Activated effector memory CD4-positive, alpha-beta T cell treated with anti-CD3 and anti-CD28 coated beads, Interleukin-2, amount 50 U/mL, for 16 hours (primary cell): Measurements from ENCODE around the gene LCP2.

ENCODE experiments used
- DNase-seq: peaks from one replicate; pipeline ENCODE4 v3.0.0-alpha.2; 2020

Gene LCP2

DNA sequence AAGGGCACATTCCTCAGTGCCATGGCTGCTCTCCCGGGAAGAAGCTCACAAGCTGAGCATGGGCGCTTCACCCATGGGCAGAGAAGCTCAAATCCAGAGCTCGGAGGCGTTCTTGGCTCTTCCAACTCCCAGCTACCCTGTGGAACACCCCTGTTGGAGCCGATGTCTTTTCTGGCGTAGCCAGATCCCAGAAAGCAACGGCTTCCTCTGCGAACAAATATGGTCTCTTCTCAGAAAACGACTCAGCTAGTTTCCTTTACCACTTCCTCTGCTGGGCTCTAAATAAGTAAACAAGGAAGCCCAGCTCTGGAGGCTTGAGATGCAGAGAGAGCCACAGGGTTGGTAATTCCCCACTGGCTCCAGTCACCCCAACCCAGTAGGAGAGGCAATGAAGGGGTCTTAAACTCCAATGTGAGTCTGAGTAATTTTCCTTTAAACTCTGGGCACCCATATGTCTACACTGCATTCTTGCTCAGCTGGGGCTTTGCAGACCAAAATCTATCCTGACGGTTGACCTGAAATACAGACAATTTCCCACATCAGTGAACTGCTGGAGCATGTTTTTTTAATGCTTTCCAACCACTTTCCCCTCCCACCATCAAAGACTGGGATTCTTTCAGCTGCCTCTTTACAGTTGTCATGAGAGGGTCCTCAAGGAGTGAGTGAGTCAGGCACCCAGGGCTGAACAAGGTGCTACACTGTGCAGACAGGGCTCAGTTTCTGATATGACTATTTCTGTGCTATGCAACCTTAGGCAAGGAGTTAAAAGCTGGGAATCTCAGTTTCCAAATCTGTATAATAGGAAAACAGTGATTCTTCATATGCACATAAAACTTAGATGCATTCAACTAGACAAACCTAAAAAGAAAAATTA lies at the start of gene LCP2:
Gene LCP2 (minus strand): TSS at position 189 of the 874 bp plus-strand sequence. CDS start 166 bp downstream, at position 23.
- DNase-seq, result peak; percentile 79

DNA sequence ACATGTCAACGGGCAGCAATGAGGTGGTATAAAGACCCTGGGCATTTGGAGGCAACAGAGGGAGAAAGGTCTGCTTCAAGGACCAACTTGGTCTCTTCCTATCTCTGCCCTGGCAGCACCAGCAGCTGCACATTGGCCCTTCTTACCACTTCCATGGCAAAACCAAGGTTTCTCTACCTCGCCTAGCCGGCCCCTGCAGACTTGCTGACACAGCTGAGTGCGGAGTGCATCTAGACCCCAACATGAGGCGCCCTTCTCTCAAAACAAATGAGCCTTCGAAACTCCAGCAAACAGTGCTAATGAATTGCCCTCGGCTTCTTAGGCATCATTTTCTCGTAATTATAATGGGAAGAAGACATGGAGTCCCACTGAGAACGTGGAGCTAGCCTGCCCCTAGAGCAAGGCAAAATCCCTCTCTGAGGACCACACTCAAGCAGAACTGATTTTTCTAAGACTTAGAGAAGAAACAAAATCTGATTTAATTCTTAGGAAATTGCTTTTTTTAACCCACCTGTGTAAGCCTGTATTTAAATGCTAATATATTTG lies 49.5 kb upstream of the LCP2 start:
- no peak for DNase-seq

GRCh38 chr5:170345971-170346370 lies 48.4 kb upstream of the LCP2 start:
- DNase-seq, result no peak

- no peak for DNase-seq
These were observed 45.6 kb upstream of the LCP2 start for GRCh38 chr5:170343177-170343576.

DNA sequence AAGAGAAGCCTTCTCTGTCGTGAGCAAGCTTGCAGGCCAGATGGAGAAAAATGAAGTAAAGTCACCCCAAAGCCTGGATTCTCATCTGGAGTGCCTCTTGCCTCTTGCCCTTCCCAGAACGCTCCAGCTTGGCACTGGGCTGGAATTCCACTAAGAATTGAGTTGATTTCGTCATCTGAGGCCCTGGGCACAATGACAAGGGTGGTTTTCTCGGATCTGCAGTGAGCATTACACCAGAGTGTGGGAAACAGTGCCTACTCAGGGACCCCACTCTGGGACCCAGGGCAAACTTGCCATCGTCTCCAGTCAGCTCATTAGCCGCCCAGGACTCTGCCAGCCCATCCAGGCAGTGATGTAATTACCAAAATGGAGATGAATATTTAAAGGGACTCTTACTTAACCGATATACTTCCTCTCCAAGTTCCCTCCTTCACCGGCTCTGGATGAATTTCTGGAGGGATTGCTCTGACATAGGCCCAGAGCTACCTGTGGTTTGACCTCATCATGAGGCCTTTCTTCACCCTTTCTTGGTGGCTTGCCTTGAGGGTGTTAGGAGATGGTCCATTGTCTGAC lies 44.7 kb upstream of the LCP2 start:
- peak; percentile 42 for DNase-seq

DNA sequence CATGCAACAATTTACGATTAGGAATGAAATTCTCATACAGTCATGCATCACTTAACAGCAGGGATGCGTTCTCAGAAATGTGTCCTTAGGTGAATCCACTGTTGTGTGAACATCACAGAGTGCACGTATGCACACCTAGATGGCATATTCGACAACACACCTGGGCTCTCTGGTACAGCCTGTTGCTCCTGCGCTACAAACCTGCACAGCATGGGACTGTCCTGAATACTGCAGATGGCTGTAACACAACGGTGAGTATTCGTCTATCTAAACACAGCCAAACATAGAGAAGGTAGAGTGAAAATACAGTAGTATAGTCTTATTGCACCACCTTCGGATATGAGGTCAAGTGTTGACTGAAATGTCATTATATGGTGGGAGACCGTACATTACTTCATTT lies 44.0 kb upstream of the LCP2 start:
- DNase-seq, result no peak

- DNase-seq, result no peak
These were observed 42.2 kb upstream of the LCP2 start for GRCh38 chr5:170339780-170340167.

GRCh38 chr5:170338933-170339779 lies 41.6 kb upstream of the LCP2 start:
- peak; percentile 86 for DNase-seq

DNA sequence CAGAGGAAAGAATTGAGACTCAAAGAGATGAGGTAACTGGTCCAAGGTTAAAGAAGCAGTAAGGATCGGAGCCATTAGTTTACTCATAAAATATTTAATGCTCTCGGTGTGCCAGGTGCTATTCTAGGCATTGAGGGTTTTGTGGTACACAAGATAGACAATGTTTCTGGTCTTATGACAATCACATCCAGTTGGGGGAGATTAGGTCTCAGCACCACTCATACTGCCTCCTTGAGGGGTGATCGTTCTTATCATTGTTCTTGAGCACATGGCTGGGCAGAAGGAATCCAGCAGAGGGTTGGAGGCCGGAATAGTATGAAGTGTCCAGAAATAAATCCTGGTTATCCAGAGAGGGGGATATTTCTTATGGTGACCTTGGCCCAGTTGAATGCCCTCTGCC lies 40.7 kb upstream of the LCP2 start:
- no peak for DNase-seq

GRCh38 chr5:170337045-170337733 lies 39.6 kb upstream of the LCP2 start:
- DNase-seq, result no peak

DNA sequence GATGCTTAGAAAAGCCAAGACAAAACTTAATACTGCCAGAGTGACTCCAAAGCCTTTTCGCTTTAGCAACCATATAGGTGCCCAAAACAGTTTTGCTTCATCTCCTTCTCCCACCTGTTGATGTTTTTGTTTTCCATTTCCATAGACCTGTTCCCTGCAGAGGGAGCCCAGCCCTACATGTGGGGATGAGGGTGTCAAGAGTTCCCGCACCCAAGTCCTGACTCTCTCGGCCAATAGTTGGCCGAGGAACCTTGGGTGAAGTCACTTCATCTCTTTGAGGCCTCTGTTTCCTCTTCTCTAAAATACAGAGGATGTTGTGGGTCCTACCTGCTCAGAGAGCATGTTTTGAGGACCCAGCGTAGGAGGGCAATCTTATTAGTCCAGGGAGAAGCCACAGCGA lies 38.5 kb upstream of the LCP2 start:
- peak; percentile 61 for DNase-seq

GRCh38 chr5:170334626-170335025 lies 37.0 kb upstream of the LCP2 start:
- DNase-seq, result peak; percentile 73

DNA sequence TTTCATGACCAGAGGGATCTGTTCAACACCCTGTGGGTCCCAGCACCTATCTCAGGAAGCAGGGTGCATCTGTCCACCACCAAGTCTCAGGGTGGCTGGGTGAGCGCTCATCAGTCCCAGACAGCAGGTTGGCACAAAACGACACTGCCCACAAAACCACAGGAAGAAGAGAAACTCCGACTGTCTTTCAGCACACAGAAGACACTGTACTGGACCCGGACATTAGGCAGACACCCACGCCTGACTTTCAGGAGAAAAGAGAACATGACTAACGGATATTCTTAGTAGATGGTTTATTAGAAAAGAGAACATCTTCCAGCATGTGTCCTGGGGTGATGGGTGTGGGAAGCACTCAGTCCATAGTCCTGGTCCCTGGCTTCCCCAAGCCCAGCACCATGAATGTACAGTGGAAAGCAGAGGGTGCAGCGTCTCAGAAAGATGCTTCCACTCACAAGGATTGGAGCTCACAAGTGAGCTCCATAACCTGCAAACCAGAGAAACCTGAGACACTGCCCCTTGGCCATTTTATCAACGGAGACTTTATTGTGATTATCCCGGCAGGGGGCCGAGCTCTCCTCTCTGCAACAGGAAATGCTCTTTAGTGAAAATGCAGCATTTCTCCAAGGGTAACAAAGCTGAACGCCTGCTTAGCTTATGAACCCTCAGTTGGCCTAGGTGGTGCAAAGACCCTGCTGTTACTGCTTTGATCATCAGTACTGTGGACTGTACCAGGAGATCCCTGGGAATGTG lies 35.8 kb upstream of the LCP2 start:
- peak; percentile 88 for DNase-seq

- DNase-seq, result no peak
These were observed 34.5 kb upstream of the LCP2 start for GRCh38 chr5:170332058-170332457.

- peak; percentile 72 for DNase-seq
These were observed 33.0 kb upstream of the LCP2 start for GRCh38 chr5:170330568-170331054.

DNA sequence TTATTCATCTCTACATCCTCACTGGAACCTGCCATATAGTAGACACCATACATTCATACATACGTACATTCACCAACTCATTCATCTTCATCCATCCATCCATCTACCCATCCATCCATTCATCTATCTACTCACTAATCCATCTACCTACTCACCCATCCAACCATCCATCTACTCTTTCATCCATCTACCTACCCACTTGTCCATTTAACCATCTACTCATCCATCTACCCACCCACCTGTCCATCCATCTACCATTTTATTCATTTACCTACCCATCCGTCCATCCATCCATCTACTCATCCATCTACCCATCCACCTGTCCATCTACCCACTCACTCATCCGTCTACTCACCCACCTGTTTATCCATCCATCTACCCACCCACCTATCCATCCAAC lies 31.9 kb upstream of the LCP2 start:
- no peak for DNase-seq

- DNase-seq, result no peak
These were observed 30.3 kb upstream of the LCP2 start for GRCh38 chr5:170327829-170328228.

GRCh38 chr5:170327168-170327567 lies 29.6 kb upstream of the LCP2 start:
- DNase-seq, result no peak

DNA sequence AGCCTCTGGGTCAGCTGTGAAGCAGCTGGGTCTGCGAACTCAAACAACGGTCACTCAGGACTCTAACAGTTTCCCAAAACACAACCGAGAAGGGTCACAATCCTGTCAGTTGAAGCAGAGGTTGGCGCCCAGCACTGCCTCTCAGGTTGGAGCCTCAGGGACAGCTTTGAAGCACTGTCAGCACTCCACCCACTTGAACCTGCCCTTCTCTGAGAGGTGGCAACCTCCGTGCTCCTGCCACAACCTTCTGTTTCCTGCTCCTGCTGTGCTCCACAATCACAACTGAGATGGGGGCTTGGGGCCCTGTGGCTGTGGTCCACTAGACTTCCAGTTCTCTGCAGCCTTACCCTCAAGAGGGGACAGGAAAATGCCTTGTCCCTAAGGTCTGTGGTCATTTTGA lies 21.7 kb upstream of the LCP2 start:
- DNase-seq, result no peak

GRCh38 chr5:170317499-170317898 lies 19.9 kb upstream of the LCP2 start:
- no peak for DNase-seq

GRCh38 chr5:170316937-170317336 lies 19.4 kb upstream of the LCP2 start:
- no peak for DNase-seq

DNA sequence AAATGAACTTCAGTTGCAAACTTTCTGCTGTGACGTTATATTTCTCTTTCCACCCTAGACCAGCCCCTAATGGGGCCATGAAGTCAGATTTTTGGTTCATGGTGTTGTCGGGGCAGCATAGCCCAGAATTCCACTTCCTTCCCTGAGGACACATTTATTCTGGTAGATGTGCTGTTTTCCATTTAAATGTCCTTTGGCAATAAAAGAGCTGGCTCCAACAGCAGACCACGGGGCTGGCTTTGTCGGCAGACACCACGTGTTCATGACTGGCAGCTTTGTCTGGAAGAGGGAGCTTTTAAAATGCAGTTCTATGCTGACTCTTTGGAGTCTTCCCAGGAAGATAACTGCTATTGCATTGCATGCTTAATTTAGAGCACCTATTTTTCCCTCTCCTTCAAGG lies 17.6 kb upstream of the LCP2 start:
- no peak for DNase-seq
